Bronchial epithelial cell (primary cell): ENCODE data around the gene HSPA5. TPM values are rescaled to one million over a fixed set of nuclear protein-coding genes. Genes with fewer than 3 reads are reported as not detected.

ENCODE experiments used
- DNase-seq: peaks from one replicate; pipeline ENCODE4 v3.0.0-alpha.2; 2010; ENCODE audit warnings: low read depth
- FAIRE-seq: peaks from 2 replicates; lab custom pipeline; 2011; peaks lifted over from hg19 to GRCh38; lab: Jason Lieb, UNC
- H3K27me3 ChIP-seq: 2 replicates; pipeline ENCODE4 v1.5.1; 2011; ENCODE audit warnings: low read length; ENCODE audit not compliant: control insufficient read depth, insufficient read depth
- H3K36me3 ChIP-seq: 2 replicates; pipeline ENCODE4 v1.5.1; 2011; ENCODE audit warnings: low read length; ENCODE audit not compliant: control insufficient read depth, insufficient read depth
- H3K4me3 ChIP-seq: 2 replicates; pipeline ENCODE4 v1.5.1; 2011; ENCODE audit warnings: mild to moderate bottlenecking, low read depth, low read length, control low read depth
- CTCF ChIP-seq: IDR thresholded peaks from 2 replicates; pipeline ENCODE4 v1.5.1; 2011; ENCODE audit warnings: mild to moderate bottlenecking, moderate library complexity, low read length, control low read depth, inconsistent platforms; ENCODE audit not compliant: insufficient read depth, severe bottlenecking
- total RNA-seq: library from RNA; depleted of rRNA; stranded (reverse); fragments of >200 nt; gene quantifications from 2 replicates; pipeline ENCODE4 v1.2.1, GENCODE V29; 2014

HSPA5 gene
- total RNA-seq, 1 donor from 2014 or later, result 520 TPM

DNA sequence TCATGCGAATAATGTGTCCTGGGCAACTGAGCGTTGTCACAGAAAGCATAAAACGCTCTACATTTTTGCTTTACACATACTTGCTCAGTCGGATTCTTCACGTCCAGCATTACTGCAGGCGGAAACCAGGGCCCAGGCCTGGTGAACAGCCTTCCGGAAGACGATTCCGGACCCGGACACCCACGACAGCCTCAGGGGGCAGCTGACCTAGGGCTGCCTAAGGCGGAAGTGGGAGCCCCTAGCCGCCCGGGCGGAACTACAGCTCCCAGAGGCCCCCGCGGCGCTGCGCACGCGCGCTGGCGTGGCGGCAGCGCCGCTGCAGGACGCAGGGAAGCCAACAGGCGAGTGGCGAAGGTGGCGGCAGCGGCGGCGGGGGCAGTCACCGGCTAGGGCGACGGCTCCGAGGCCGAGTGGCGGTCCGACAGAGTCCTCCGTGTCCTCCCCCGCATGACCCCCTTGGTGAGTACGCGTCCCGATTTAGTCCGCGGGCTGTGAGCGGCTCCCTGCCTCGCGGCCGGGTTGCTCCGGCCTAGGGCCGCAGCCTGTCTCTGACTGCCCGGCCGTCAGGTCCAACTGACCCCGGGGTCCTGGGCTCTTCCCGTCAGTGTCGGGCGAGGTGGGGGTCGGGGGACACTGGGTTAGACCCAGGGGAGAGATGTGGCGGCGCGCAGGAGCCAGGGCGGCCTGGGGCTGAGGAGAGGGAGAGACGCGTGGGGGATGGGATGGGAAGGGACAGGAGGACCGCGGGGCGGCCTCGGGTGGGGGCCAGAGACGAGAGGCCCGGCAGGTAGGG is 20.6 kb upstream of the HSPA5 start, which contains the start of gene GAPVD1:
GAPVD1 (plus strand) TSS at position 326 of the 793 bp plus-strand sequence. CDS start 37,096 bp downstream, outside the sequence.
- Histone ChIP-seq H3K36me3 (peaks cover 2% of the 10 kb centered on the region), H3K27me3 (no peaks in the 10 kb centered on the region), H3K4me3 (peak within 1 kb of the TSS; percentile 97)
- peak; percentile 53 for TF ChIP-seq CTCF
- FAIRE-seq (no peak), DNase-seq (peak; percentile 74)

GRCh38 chr9:125260561-125260960 is 19.4 kb upstream of the HSPA5 start:
- Histone ChIP-seq H3K27me3 (no peaks in the 10 kb centered on the region), H3K4me3 (no peak overlapping the region), H3K36me3 (peaks cover 2% of the 10 kb centered on the region)
- no peak for TF ChIP-seq CTCF
- no peak for FAIRE-seq
- DNase-seq, result no peak

DNA sequence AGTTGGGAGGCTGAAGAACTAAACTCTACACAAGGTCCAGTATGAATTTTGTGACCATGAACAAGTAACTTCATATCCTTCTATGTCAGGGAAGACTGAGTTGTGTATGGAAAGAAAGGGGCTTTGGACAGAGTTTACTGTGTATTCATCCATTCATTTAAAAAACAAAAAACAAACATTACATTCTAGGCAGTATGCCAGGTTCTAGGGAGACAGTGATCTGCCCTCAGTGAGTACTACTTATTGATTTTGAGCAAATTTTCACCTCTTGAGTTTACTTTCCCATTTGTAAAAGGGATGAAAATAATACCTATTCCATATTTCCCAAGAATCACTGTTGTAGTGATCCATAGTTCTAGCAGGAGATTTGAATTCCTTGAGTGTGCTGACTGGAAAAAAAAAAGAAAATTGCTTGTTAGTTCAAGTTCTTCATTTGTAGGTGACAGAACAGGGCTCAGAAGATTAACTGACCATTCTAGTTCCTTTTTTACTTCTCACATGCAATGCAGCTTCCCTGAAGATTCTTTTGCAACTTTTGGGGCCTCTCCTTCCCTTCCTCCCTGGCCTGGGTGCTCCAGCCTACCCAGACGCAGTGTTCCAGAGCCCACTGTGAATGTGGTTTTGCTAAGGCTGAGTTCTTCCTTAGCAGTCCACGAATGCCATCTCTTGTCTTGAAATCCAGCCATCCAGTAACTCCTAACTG is 17.8 kb upstream of the HSPA5 start:
- H3K4me3 ChIP-seq, result no peak overlapping the region
- H3K27me3 ChIP-seq, result no peaks in the 10 kb centered on the region
- TF ChIP-seq CTCF, result no peak
- FAIRE-seq (no peak), DNase-seq (no peak)
- no peaks in the 10 kb centered on the region for H3K36me3 ChIP-seq

GRCh38 chr9:125258160-125258785 is 17.1 kb upstream of the HSPA5 start:
- no peaks in the 10 kb centered on the region for H3K27me3 ChIP-seq
- no peak overlapping the region for H3K4me3 ChIP-seq
- no peak for TF ChIP-seq CTCF
- no peaks in the 10 kb centered on the region for H3K36me3 ChIP-seq
- no peak for FAIRE-seq
- no peak for DNase-seq

- Histone ChIP-seq H3K27me3 (no peaks in the 10 kb centered on the region), H3K4me3 (no peak overlapping the region), H3K36me3 (no peaks in the 10 kb centered on the region)
- no peak for FAIRE-seq
- peak; percentile 21 for TF ChIP-seq CTCF
- no peak for DNase-seq
These were observed 14.7 kb upstream of the HSPA5 start for GRCh38 chr9:125255781-125256391.
